SK-N-SH (cell line): ENCODE data around the gene BOK. TPM values are rescaled to one million over a fixed set of nuclear protein-coding genes. Genes with fewer than 3 reads are reported as not detected.

Experiments used
- CTCF ChIA-PET: fragments of 300-600, 350-600 bp; formaldehyde crosslinking; extraction: SDS; loops from one replicate; lab custom pipeline; 2021; lab: Yijun Ruan, JAX
- POLR2A ChIA-PET: fragments of 350-600 bp; sonication (Branson Sonifier 250); formaldehyde crosslinking; extraction: SDS; loops from one replicate; lab custom pipeline; 2020; ENCODE audit warnings: antibody characterized with exemption, inconsistent platforms; lab: Yijun Ruan, JAX
- DNase-seq: peaks from one replicate; pipeline ENCODE4 v3.0.0; 2012
- H2AFZ ChIP-seq: fragments of 200-600 bp; sonication (generic); 2 replicates; pipeline ENCODE4 v1.8.1; 2016; ENCODE audit warnings: antibody characterized with exemption, mild to moderate bottlenecking, low read depth
- H3F3A ChIP-seq: fragments of 200-600 bp; sonication (generic); replicated peaks from 2 replicates; pipeline ENCODE3; 2016; ENCODE audit warnings: antibody characterized with exemption, mild to moderate bottlenecking; ENCODE audit not compliant: insufficient read depth
- H3K27ac ChIP-seq, 2 experiments: fragments of 200-500 bp in 1 of 2; fragments of 200-600 bp in 1 of 2; sonication (Bioruptor generic) in 1 of 2; sonication (generic), shearing (Covaris generic) in 1 of 2; 2 replicates each; pipeline versions ENCODE4 v1.5.1 to v1.6.1; 2014 to 2016; ENCODE audit warnings: low read depth in 2 of 2, inconsistent platforms in 1 of 2, low read length in 1 of 2, mild to moderate bottlenecking in 1 of 2, mixed read lengths in 1 of 2
- H3K27me3 ChIP-seq: fragments of 200-600 bp; sonication (generic), shearing (Covaris generic); 2 replicates; pipeline ENCODE4 v1.6.1; 2016; ENCODE audit warnings: mixed run types; ENCODE audit not compliant: insufficient read depth
- H3K36me3 ChIP-seq, 2 experiments: fragments of 200-500 bp in 1 of 2; fragments of 200-600 bp in 1 of 2; sonication (Bioruptor generic) in 1 of 2; sonication (generic) in 1 of 2; replicated peaks in 1 of 2; 2 replicates each; pipeline versions ENCODE3 to v1.5.1; 2014 to 2016; ENCODE audit warnings: low read length in 1 of 2, mild to moderate bottlenecking in 1 of 2; ENCODE audit not compliant: insufficient read depth in 2 of 2, control insufficient read depth in 1 of 2
- H3K4me1 ChIP-seq, 2 experiments: fragments of 200-500 bp in 1 of 2; fragments of 200-600 bp in 1 of 2; sonication (Bioruptor generic) in 1 of 2; sonication (generic), shearing (Covaris generic) in 1 of 2; 2 replicates each; pipeline versions ENCODE4 v1.5.1 to v1.6.1; 2014 to 2016; ENCODE audit warnings: low read depth in 1 of 2, low read length in 1 of 2, mixed run types in 1 of 2; ENCODE audit not compliant: insufficient read depth in 2 of 2, control insufficient read depth in 1 of 2
- H3K4me2 ChIP-seq: fragments of 200-600 bp; sonication (generic), shearing (Covaris generic); 2 replicates; pipeline ENCODE4 v1.6.1; 2017; ENCODE audit warnings: mixed run types
- H3K4me3 ChIP-seq, 2 experiments: fragments of 200-500 bp in 1 of 2; fragments of 200-600 bp in 1 of 2; sonication (Bioruptor generic) in 1 of 2; sonication (generic), shearing (Covaris generic) in 1 of 2; 2 replicates each; pipeline versions ENCODE4 v1.5.1 to v1.8.1; 2014 to 2016; ENCODE audit warnings: low read depth in 2 of 2, inconsistent platforms in 1 of 2, low read length in 1 of 2, mild to moderate bottlenecking in 1 of 2, mixed read lengths in 1 of 2, moderate library complexity in 1 of 2
- H3K79me2 ChIP-seq: fragments of 200-600 bp; sonication (generic); 2 replicates; pipeline ENCODE4 v1.8.1; 2017; ENCODE audit warnings: mild to moderate bottlenecking; ENCODE audit not compliant: insufficient read depth
- H3K9ac ChIP-seq: fragments of 200-600 bp; sonication (generic); 2 replicates; pipeline ENCODE4 v1.6.1; 2017; ENCODE audit warnings: mixed run types
- H3K9me2 ChIP-seq: fragments of 200-600 bp; sonication (generic); 2 replicates; pipeline ENCODE4 v1.6.1; 2017; ENCODE audit warnings: mixed run types
- H3K9me3 ChIP-seq: fragments of 200-600 bp; sonication (generic); 2 replicates; pipeline ENCODE4 v1.6.1; 2017; ENCODE audit warnings: mixed run types, mild to moderate bottlenecking, moderate library complexity
- H4K20me1 ChIP-seq: fragments of 200-600 bp; sonication (generic); 2 replicates; pipeline ENCODE4 v1.6.1; 2017; ENCODE audit warnings: mild to moderate bottlenecking, mixed run types; ENCODE audit not compliant: insufficient read depth
- CHD2 ChIP-seq: fragments of 150-350 bp; IDR thresholded peaks from 2 replicates; pipeline ENCODE4 v1.6.1; 2018; ENCODE audit warnings: low read length; ENCODE audit not compliant: partially characterized antibody
- CTCF ChIP-seq: fragments of 200-600 bp; sonication (generic); IDR thresholded peaks from 2 replicates; pipeline ENCODE4 v1.6.1; 2017; ENCODE audit warnings: antibody characterized with exemption, mild to moderate bottlenecking, moderate library complexity
- ELF1 ChIP-seq: IDR thresholded peaks from 2 replicates; pipeline ENCODE4 v1.4.0; 2012
- EP300 ChIP-seq, 2 experiments: IDR thresholded peaks; 2 replicates each; pipeline versions ENCODE4 v1.4.0 to v1.6.1; 2012; ENCODE audit warnings: borderline replicate concordance in 1 of 2, low read depth in 1 of 2, low read length in 1 of 2
- FOSL2 ChIP-seq: IDR thresholded peaks from 2 replicates; pipeline ENCODE4 v1.4.0; 2012; ENCODE audit warnings: low read depth, mild to moderate bottlenecking, moderate library complexity, borderline replicate concordance
- GABPA ChIP-seq: IDR thresholded peaks from 2 replicates; pipeline ENCODE4 v1.4.0; 2012; ENCODE audit warnings: low read depth, mild to moderate bottlenecking
- IRF3 ChIP-seq: fragments of 150-350 bp; IDR thresholded peaks from 2 replicates; pipeline ENCODE4 v1.6.1; 2016; ENCODE audit warnings: mild to moderate bottlenecking, low read depth, low read length
- JUND ChIP-seq: IDR thresholded peaks from 2 replicates; pipeline ENCODE4 v1.4.0; 2012
- MAX ChIP-seq: IDR thresholded peaks from 2 replicates; pipeline ENCODE4 v1.4.0; 2012; ENCODE audit warnings: low read depth
- MEF2A ChIP-seq: IDR thresholded peaks from 2 replicates; pipeline ENCODE4 v1.4.0; 2012; ENCODE audit warnings: low read depth, borderline replicate concordance
- NFIC ChIP-seq: IDR thresholded peaks from 2 replicates; pipeline ENCODE4 v1.4.0; 2012; ENCODE audit warnings: borderline replicate concordance
- NRF1 ChIP-seq: IDR thresholded peaks from 2 replicates; pipeline ENCODE4 v1.6.1; 2012; ENCODE audit warnings: low read depth, mild to moderate bottlenecking, low read length
- POLR2AphosphoS5 ChIP-seq: IDR thresholded peaks from 2 replicates; pipeline ENCODE4 v1.6.1; 2012; ENCODE audit warnings: low read depth, low read length
- SIN3A ChIP-seq: IDR thresholded peaks from 2 replicates; pipeline ENCODE4 v1.6.1; 2012; ENCODE audit warnings: low read depth, mild to moderate bottlenecking, low read length, moderate library complexity, borderline replicate concordance
- TCF12 ChIP-seq: IDR thresholded peaks from 2 replicates; pipeline ENCODE4 v1.4.0; 2012
- TEAD4 ChIP-seq: IDR thresholded peaks from 2 replicates; pipeline ENCODE4 v1.4.0; 2012; ENCODE audit warnings: mild to moderate bottlenecking, borderline replicate concordance; ENCODE audit not compliant: insufficient read depth
- USF1 ChIP-seq: IDR thresholded peaks from 2 replicates; pipeline ENCODE4 v1.4.0; 2012; ENCODE audit warnings: low read depth, borderline replicate concordance
- WGBS: methylation state at CpG from one replicate; pipeline ENCODE4 v1.1.6; 2017; ENCODE audit warnings: low lambda C conversion rate; 5-methylcytosine and 5-hydroxymethylcytosine counted together
- polyA plus RNA-seq, 3 experiments: library from polyadenylated mRNA; depleted of rRNA; stranded (reverse); fragments of >200 nt; gene quantifications; 2 replicates each; pipeline ENCODE4 v1.2.3, GENCODE V29; 2012

BOK gene
- polyA plus RNA-seq, 1 of the 3 experiments (the other 2 are of a cell fraction) = 1.7 TPM

- WGBS = 39% methylated on average over 3 of the region's 3 CpGs
- peaks cover 8% of the 10 kb centered on the region; the same call in 1 of the 2 replicates for H3K27me3 ChIP-seq
- no peaks in the 10 kb centered on the region for H4K20me1 ChIP-seq
- H3K4me2 ChIP-seq = no peak overlapping the region
- no peak overlapping the region for H3K4me3 ChIP-seq
- no peak for DNase-seq
- no peaks in the 10 kb centered on the region for H3K79me2 ChIP-seq
- no peak overlapping the region for H3K27ac ChIP-seq
- H3K9me3 ChIP-seq = peaks cover 12% of the 10 kb centered on the region; the same call in 1 of the 2 replicates
- no peaks in the 10 kb centered on the region for H3F3A ChIP-seq
- no peaks in the 10 kb centered on the region for H3K36me3 ChIP-seq
- POLR2A ChIA-PET = no interaction called here
- H2AFZ ChIP-seq = no peak overlapping the region
- TF ChIP-seq MEF2A (no peak), POLR2AphosphoS5 (no peak), NRF1 (no peak), ELF1 (no peak), CTCF (no peak), JUND (no peak), MAX (no peak), NFIC (no peak), EP300 (IDR thresholded peaks at IDR 0.05; ENCODE audit: borderline replicate concordance in 1 of 2, low read depth in 1 of 2, low read length in 1 of 2) (no peak), TEAD4 (no peak), FOSL2 (no peak), USF1 (no peak), IRF3 (no peak), GABPA (no peak), TCF12 (no peak), CHD2 (no peak), SIN3A (no peak)
- H3K9ac ChIP-seq = no peak overlapping the region
- peaks cover 0 to 13% of the 10 kb centered on the region in 2 experiments; a peak in 1 of 4 replicates for H3K4me1 ChIP-seq
- no peaks in the 10 kb centered on the region for H3K9me2 ChIP-seq
- CTCF ChIA-PET = interaction anchor here (0.7 to 1.3 kb wide), 2 partner anchors 13 to 208 kb away, joined by 3 to 5 read pairs; no protein-coding TSS in a partner anchor
Observed at GRCh38 chr2:241555711-241556110, 2.8 kb upstream of the BOK start.
